ENCODE measurements around the gene SKIL.

The SKIL gene

DNA sequence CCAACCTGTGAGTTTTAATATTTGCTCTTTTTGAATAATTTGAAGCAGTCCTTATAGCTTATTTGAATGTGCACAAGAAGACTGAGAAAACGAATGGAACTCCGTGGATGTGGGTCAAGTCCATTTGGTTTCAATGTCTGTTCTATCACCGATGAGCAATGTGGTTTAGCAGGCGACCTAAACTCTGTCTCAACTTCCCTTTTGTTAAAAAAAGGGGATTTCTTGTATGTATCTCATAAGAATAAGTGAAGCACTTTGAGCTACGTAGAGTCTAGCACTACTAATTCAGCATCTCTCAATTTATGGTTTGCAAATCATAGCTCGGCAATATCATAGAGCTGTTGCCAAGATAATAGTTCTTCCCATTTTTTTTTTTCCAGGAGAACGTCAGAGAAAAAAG, 4.6 kb upstream of the SKIL start:
- no peak for DNase-seq

- DNase-seq, result no peak
Measured at GRCh38 chr3:170353485-170353884, 4.0 kb upstream of the SKIL start.

DNA sequence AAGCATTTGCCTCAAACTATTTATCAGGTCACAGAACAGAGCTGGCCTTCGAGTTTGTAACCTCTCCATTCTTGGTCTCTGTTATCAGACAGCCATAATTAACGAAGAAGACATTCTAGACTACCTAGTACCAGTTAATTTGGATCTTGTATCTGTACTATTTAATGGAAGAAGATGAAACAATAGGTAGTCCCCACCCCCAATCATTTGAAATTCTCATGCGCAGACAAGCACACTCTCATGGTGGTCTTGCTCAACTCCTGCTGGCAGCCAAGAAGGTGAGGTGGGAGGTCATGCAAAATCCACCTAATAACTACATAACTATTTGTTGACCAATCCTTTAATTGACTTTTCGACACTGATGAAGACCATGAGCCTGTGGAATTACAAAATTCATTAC, 2.8 kb upstream of the SKIL start:
- no peak for DNase-seq

DNA sequence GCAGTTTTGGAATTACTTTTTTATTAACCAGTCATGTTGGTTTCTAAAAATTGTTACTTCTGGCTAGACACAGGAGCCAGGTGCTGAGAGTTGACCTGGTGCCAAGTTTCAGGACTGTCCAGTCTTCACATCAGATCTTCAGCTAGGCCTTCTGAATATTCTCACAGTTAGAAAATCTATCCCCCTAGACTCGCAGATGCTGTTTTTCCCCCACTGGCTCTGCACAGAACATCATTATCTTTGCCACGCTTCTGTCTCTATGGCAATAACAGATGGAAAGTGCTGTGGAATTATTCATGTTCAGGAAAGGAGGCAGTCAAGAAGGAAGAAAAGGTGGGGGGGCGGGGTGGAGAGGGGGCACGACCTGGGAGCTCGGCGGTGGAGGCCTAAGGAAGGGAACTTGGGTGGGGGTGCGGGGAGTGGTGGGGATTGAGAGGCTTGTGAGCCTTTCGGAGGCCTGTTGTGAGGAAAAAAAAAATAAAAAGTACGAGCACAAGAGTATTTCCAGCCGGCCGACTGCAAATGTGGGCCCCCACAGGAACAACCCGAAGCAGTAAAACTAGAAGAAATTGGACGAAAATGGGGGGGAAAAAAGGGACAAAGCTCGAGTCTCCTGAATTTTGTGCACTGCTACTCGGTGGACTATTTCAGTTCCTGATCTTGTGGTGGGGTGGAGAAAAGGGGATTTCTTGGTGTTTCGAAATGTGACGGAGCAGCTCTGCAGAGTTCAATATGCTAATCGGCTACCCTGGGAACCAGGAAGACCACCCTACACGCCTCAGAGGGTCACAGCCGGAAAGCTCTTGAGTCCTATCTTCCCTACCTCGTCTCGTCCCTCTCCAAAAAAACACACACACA, 1.5 kb upstream of the SKIL start:
- DNase-seq, result no peak

GRCh38 chr3:170356596-170357175, 829 bp upstream of the SKIL start:
- peak; percentile 57 for DNase-seq

DNA sequence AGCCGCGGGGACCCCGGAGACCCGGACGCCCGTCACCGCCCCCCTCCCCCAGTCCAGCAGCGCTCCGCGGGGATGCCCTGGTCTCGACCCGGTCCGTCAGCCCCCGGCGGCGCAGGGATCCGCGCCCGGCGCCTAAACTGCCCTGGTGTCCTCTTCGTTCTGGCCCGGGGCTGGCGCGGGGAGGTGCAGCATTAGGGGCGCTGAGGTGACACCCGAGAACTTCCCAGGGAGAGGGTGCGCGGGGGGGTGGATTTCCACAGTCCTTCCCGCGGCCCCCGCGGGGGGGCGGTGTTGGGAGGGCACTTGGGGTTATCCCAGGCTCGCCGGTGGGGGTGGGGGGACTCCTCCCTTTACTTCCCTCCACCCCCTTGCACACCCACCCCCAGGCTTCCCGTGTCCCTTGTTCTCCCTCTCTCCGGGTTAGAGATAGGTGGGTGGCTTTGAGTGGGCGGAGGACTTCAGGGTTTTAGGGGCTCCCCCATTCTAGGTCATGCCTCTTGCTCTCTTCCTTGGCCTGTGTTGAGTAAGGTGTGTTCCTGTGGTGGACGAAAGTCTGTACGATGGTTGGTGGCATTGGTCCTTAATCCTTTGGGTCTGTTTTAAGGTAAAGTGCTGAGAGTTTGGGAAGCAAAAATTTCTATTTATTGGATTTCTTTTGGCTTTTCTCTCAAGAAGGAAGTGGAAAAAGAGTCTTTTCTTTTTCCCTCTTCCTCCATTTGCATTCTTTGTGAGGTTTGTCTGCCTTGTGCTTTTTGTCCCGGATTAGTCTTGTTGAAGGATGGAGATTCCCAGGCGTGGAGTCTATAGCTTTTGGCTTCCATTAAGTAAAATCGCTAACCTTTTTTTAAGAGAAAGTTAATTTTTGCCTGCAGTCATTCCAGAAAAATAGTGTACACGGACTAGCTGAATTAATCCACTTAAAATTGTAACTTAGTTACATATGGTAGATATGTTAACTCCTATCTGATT, 811 bp downstream of the SKIL start:
- peak; percentile 76 for DNase-seq

DNA sequence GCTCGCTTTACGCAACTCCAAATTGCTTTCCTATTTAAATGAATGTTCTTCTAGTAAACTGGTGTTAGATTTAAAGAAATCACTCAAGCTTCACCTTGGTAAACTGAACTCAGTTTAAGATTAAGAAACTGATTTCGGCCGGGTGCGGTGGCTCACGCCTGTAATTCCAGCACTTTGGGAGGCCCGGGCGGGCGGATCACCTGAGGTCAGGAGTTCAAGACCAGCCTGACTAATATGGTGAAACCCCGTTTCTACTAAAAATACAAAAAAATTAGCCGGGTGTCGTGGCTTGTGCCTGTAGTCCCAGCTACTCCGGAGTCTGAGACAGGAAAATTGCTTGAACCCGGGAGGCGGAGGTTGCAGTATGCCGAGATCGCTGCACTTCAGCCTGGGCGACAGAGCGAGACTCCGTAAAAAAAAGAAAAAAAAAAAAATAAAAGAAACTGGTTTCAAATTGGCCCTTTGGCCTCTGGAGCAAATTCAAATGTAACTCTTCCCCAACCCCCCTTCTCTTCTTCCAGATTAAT, 1.7 kb downstream of the SKIL start:
- DNase-seq, result no peak

GRCh38 chr3:170360466-170360865, 3.0 kb downstream of the SKIL start:
- DNase-seq, result no peak

GRCh38 chr3:170360916-170361315, 3.4 kb downstream of the SKIL start:
- no peak for DNase-seq

DNA sequence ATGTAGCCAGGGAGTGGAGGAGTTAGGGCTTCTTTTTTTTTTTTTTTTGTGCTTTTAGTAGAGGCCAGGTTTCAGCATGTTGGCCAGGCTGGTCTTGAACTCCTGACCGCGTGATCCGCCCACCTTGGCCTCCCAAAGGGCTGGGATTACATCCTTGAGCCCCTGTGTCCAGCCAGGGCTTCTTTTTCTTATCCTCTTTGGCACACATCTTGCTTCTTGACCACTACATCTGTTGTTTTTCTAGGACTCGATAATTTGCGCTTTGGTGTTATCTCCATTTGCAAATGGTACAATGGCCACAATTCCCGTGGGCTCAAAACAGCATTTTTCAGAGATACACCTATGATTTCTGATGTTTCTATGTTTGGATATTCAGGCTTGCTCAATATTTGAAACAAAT, 4.2 kb downstream of the SKIL start:
- no peak for DNase-seq

GRCh38 chr3:170363471-170363994, 6.0 kb downstream of the SKIL start:
- DNase-seq, result no peak

DNA sequence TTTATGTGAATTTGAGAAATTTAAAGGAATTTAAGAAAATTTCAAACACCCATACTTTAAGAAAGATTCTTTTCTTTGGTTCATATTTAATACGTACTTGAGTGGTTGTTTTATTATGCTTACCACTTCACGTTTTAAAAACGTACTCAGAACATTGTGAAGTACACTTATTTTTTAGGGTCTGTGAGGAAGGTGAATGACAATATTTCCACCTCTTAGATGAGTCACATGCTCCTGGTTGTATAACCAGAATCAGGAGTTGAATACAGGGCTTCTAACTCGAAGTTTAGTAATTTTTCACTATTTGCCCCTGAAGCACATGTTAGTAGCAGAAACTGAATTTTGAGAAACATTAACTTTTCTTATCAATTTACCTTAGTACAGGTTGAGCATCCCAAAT, 7.5 kb downstream of the SKIL start:
- no peak for DNase-seq

GRCh38 chr3:170367797-170368196, 10.3 kb downstream of the SKIL start:
- no peak for DNase-seq

GRCh38 chr3:170368921-170369320, 11.4 kb downstream of the SKIL start:
- DNase-seq, result no peak

GRCh38 chr3:170372190-170372879, 14.8 kb downstream of the SKIL start:
- DNase-seq, result no peak

- no peak for DNase-seq
Measured at GRCh38 chr3:170383567-170383966, 26.1 kb downstream of the SKIL start.

DNA sequence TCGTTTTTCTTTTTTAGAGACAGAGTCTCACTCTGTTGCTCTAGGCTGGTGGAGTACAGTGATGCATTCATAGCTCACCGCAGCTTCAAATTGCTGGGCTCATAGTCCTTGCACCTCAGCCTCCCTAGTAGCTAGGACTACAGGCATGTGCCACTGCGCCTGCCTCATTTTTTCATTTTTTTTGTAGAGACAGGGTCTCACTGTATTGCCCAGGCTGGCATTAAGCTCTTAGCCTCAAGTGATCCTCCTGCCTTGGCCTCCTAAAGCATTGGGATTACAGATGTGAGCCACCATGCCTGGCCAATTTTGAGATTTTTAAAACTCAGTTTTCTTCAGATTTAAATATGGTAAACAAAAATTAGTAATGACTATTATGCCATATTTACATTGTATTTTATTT, 29.0 kb downstream of the SKIL start:
- no peak for DNase-seq

DNA sequence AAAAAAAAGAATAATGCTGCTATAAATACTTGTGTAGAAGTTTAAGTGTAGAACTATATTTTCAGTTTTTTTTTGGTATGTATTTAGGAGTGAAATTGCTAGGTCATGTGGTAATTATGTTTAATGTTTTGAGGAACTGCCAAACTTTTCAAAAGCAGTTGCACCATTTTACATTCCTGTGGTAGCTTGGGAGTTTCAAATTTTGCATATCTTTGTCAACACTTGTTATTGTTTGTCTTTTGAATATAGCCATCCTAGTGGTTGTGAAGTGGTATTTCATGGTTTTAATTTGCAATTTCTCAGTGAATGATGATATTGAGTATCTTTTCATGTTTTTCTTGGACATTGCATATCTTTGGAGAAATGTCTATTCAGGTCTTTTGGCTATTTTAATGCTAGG, 30.4 kb downstream of the SKIL start:
- no peak for DNase-seq

- no peak for DNase-seq
Measured at GRCh38 chr3:170391108-170391507, 33.6 kb downstream of the SKIL start.

GRCh38 chr3:170397685-170398084, 40.2 kb downstream of the SKIL start:
- no peak for DNase-seq

- DNase-seq, result no peak
Measured at GRCh38 chr3:170405101-170405500, 47.6 kb downstream of the SKIL start.

DNA sequence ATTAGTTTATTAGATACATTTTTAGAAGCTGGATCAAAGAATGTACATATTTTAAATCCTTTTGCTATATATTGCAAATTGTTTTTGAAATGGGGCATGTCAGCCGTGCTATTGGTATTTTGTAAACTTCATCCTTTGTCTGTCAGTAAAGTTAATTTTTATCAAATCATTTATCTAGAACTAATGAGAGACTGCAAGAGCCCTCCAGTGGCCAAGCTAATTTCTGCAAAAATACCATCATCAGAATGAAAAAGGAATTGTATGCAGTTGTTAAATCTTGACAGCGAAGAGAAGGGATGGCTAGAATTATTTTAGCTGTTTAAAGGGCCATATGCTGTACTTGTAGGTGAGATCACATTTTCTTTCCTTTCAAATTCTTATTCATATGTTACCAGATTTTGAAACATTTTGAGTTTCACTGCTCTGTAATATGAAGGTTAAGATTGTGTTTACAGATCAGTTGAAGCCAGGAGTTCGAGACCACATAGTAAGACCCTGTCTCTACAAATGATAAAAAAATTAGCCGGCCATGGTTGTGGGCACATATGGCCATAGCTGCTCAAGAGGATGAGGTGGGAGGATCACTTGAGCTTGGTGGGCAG, 53.0 kb downstream of the SKIL start:
- DNase-seq, result no peak
